DND-41 (cell line): Measurements from ENCODE around the gene RAD54L.

Source experiments
- EZH2 ChIP-seq: IDR thresholded peaks from 3 replicates; pipeline ENCODE4 v1.6.1; 2012; ENCODE audit warnings: borderline replicate concordance, low read depth, mild to moderate bottlenecking, moderate library complexity, low read length, inconsistent platforms; ENCODE audit not compliant: severe bottlenecking
- TF ChIP-seq, protein P1 (sequence below): IDR thresholded peaks from 2 replicates; pipeline ENCODE4 v1.5.1; 2012; ENCODE audit warnings: borderline replicate concordance, low read length, moderate library complexity, mild to moderate bottlenecking; ENCODE audit not compliant: poor library complexity, severe bottlenecking; ENCODE audit errors: extremely low read depth

DNA sequence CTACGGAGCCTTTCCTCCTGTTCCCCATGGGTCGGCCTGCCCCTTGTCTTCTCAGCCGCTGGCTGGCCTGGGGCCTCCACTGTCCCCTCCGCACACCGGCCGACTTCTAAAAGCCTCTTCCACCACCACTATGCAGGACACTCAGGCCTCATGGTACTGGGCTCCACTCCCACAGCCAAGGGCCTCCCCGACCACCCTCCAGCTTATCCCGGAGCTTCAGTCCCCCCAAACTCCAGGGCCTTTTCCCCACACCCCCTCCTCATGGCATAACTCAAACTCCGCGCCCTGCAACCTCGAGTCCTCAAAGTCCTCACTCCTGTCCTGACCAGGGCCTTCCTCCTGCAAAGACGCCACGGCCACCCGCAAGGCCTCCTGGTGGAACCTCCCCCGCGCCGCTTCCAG is 53.8 kb downstream of the RAD54L start:
- TF ChIP-seq, protein P1, sequence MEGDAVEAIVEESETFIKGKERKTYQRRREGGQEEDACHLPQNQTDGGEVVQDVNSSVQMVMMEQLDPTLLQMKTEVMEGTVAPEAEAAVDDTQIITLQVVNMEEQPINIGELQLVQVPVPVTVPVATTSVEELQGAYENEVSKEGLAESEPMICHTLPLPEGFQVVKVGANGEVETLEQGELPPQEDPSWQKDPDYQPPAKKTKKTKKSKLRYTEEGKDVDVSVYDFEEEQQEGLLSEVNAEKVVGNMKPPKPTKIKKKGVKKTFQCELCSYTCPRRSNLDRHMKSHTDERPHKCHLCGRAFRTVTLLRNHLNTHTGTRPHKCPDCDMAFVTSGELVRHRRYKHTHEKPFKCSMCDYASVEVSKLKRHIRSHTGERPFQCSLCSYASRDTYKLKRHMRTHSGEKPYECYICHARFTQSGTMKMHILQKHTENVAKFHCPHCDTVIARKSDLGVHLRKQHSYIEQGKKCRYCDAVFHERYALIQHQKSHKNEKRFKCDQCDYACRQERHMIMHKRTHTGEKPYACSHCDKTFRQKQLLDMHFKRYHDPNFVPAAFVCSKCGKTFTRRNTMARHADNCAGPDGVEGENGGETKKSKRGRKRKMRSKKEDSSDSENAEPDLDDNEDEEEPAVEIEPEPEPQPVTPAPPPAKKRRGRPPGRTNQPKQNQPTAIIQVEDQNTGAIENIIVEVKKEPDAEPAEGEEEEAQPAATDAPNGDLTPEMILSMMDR: no peak
- TF ChIP-seq EZH2: no peak
